ENCODE data around the gene SEC23A.

GRCh38 chr14:39113685-39114072, 10.6 kb upstream of the SEC23A start:
- TF ChIP-seq MXI1 (IDR thresholded peaks at IDR 0.05; ENCODE audit: borderline replicate concordance, low read depth, low read length): no peak
- no peak for TF ChIP-seq MAX (IDR thresholded peaks at IDR 0.05)
